GM12892 (cell line): ENCODE results near the gene CCDC184.

ENCODE experiments used
- POLR2A ChIP-seq: IDR thresholded peaks from 2 replicates; pipeline ENCODE4 v1.6.1; 2011; ENCODE audit warnings: low read depth, low read length, control low read depth
- POLR2AphosphoS5 ChIP-seq: IDR thresholded peaks from 2 replicates; pipeline ENCODE4 v1.6.1; 2011; ENCODE audit warnings: low read depth, low read length, control low read depth
- TAF1 ChIP-seq: IDR thresholded peaks from 2 replicates; pipeline ENCODE4 v1.6.1; 2011; ENCODE audit warnings: low read depth, mild to moderate bottlenecking, control low read depth, low read length, borderline replicate concordance

GRCh38 chr12:48169011-48169410 lies 14.4 kb upstream of the CCDC184 start:
- no peak for TF ChIP-seq POLR2A
- TF ChIP-seq TAF1: no peak
- no peak for TF ChIP-seq POLR2AphosphoS5
